Measurements from ENCODE around the gene PRR3. TPM values are rescaled to one million over a fixed set of nuclear protein-coding genes. Genes with fewer than 3 reads are reported as not detected.

PRR3 gene, protein sequence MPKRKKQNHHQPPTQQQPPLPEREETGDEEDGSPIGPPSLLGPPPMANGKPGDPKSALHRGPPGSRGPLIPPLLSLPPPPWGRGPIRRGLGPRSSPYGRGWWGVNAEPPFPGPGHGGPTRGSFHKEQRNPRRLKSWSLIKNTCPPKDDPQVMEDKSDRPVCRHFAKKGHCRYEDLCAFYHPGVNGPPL
- polyA plus RNA-seq: 1 to 10 TPM; 3.7 to 4.8 TPM

DNA sequence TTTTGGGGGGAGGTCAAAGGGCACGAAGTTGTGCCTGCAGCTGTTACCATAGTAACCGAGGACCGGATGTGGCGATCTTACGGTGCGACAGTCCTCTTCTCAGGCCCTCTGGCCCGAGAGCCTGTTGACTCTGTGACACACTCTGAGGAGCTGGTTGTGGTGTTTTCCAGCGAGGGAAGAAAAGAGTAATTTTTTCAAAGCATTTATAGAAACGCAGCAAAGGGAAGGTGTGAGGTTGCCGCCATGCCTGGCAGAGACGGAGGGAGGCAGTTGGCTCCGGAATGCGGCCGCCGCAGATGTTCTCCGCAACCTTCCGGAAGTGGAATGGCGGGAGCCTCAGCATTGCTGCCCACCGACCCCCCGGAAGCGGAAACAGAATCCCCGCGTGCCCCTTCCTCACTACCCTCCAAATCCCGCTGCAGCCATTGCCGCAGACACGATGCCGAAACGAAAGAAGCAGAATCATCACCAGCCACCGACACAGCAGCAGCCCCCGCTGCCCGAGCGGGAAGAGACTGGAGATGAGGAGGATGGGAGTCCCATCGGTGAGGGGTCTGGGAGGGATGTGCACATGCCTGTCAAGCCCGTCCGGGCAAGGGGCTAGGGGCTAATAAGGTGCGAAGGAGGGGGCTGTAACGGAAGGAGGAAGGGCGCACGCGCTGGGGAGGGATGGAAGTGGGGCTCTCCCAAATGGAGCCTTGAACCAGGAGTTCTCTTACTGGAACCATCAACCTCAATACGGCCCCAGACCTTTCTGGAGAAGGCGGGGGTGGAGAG lies at the start of gene PRR3:
Gene PRR3, plus strand, starts transcription at position 390 of the 777 bp plus-strand sequence. Its CDS starts 50 bp downstream, at position 440.
- peaks cover 0 to 18% of the 10 kb centered on the region in 2 donors for H3K36me3 ChIP-seq (ENCODE audit: control insufficient read depth in 2 of 2, insufficient read depth in 2 of 2, low read length in 1 of 2)
- H3K27ac ChIP-seq (ENCODE audit: low read depth in 2 of 2, low read length in 1 of 2): peak within 1 kb of the TSS; percentile 94 to 99
- H3K9me3 ChIP-seq (ENCODE audit: control insufficient read depth in 2 of 2, insufficient read depth in 1 of 2, low read depth in 1 of 2, low read length in 1 of 2): no peaks in the 10 kb centered on the region
- H3K4me1 ChIP-seq (ENCODE audit: control insufficient read depth in 2 of 2, insufficient read depth in 2 of 2, low read length in 1 of 2): peaks cover 0 to 4% of the 10 kb centered on the region in 2 donors
- WGBS, 2 donors: 0% methylated on average over 42 of the region's 42 CpGs
- no peaks in the 10 kb centered on the region for H3K27me3 ChIP-seq (ENCODE audit: control insufficient read depth in 1 of 2, insufficient read depth in 2 of 2, low read length in 2 of 2)
- peak within 1 kb of the TSS; percentile 82 to 95 for H3K4me3 ChIP-seq (ENCODE audit: low read depth in 1 of 2, low read length in 2 of 2)

DNA sequence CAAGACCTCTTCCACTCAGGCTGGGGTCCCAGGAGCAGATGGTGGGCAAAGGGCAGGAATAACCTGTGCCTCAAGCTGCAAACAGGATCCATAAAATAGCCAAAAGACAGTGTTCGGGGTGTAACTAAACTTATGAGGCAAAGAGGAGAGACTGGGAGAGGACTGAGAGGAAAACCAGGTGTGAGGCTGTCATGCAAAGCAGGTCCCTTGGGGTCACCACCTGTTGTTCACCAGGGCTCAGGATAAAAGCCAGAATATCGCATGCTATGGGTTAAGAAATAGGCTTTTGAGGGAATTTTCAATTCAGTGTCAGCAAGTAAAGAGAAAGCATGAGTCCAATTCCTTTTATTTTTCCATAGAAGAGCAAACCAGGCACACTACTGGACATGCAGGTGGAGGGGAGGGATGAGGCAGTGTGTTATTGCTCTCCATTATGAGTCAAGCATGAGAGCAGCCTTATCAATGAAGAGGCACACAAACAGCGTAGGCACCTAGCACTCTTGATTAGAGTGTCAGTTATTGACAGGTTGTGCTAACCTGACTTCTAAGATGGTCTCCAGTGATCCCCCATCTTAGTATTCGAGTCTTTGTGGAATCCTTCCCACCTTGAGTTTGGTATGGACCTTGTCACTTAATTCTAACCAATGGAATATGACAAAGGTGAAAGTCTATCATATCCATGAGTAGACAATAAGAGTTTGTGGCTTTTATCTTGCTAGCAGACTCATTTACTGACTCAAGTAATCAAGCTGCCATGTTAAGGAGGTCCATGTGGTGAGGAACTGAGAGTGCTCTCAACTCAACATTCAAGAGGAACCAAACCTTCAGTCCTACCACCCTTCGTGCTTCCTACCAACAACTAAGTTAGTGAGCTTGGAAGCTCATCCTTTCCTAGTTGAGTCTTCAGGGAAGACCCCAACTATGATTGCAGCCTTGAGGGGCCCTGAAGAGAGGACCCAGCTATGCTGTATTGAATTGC lies 49.0 kb upstream of the PRR3 start:
- no peak overlapping the region for H3K4me3 ChIP-seq (ENCODE audit: low read depth in 1 of 2, low read length in 2 of 2)
- peak overlapping the region in 1 of 2 donors; percentile 64 for H3K27ac ChIP-seq (ENCODE audit: low read depth in 2 of 2, low read length in 1 of 2)
- WGBS, 2 donors: 81 to 90% methylated on average over 5 of the region's 5 CpGs
- no peaks in the 10 kb centered on the region for H3K27me3 ChIP-seq (ENCODE audit: control insufficient read depth in 1 of 2, insufficient read depth in 2 of 2, low read length in 2 of 2)
- no peaks in the 10 kb centered on the region for H3K36me3 ChIP-seq (ENCODE audit: control insufficient read depth in 2 of 2, insufficient read depth in 2 of 2, low read length in 1 of 2)
- H3K9me3 ChIP-seq (ENCODE audit: control insufficient read depth in 2 of 2, insufficient read depth in 1 of 2, low read depth in 1 of 2, low read length in 1 of 2): no peaks in the 10 kb centered on the region
- H3K4me1 ChIP-seq (ENCODE audit: control insufficient read depth in 2 of 2, insufficient read depth in 2 of 2, low read length in 1 of 2): no peaks in the 10 kb centered on the region

DNA sequence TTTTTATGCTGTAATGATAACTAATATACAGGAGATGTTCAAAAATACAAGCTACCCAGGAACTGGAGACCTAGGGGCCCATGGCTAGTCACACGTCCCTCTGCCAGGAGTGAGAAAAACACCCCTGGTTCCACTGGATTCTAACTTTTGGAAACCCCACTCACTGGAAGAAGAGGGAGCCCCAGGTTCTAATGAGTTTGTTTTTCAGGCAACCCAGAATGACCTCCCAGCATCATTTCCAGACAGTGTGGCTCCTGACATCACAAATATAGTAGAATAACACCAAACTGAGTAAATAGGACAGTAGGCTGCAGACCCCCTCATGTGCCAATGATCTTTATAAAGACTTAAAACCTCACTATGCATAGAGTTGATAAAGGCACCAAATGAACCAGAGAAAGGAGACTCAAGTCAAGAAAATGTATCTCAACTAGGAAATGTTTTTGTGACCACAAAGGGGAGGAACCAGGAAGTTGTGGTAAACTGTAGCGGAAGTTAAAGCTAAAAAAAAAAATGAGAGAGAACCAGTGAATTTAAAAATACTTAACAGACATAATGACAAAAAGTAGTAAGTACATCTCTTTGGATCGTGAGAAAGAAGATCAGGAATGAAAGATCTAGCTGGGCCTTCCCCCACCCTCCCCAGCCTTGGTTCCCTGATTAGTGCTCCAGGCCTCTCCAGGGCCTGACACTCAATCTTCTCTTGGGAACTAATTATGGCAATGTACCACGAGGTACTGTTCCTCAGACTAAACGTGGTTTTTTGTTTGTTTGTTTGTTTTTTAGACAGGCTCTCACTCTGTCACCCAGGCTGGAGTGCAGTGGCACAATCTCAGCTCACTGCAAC lies 48.0 kb upstream of the PRR3 start:
- H3K27ac ChIP-seq (ENCODE audit: low read depth in 2 of 2, low read length in 1 of 2): peak overlapping the region; percentile 54 to 56
- WGBS, 2 donors: 39 to 47% methylated on average over 5 of the region's 5 CpGs

DNA sequence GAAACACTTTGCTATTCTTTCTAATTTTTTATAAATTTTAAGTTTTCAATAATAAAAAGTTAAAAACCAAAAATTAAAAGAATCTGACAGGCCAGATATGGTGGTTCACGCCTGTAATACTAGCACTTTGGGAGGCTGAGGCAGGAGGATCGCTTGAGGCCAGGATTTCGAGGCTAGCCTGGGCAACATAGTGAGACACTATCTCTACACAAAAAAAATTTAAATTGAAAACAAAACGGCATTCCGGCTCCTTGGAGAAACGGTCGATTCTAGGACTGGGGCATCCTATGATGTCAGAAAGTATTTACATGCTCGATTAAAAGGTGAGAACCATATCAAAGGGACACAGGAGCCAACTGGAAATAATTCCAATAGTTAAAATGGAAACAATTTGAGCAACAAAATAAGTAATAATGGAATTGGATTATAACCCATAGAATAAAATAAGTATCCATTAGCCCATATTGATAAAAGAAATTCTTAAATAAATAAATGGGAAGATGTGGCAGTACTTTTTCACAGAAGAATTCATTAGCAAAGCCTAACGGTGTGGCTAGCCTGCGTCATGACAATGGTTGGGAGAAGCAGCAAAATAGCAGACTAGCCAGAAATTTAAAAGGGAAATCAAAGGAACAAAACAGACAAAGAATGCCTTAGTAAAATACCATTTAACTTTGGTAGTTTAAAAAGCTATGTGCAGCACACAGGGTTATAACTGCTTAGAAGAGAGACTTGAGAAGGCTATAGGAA lies 46.5 kb upstream of the PRR3 start:
- Histone ChIP-seq H3K27ac (ENCODE audit: low read depth in 2 of 2, low read length in 1 of 2) (no peak overlapping the region), H3K4me1 (ENCODE audit: control insufficient read depth in 2 of 2, insufficient read depth in 2 of 2, low read length in 1 of 2) (no peaks in the 10 kb centered on the region), H3K36me3 (ENCODE audit: control insufficient read depth in 2 of 2, insufficient read depth in 2 of 2, low read length in 1 of 2) (no peaks in the 10 kb centered on the region), H3K4me3 (ENCODE audit: low read depth in 1 of 2, low read length in 2 of 2) (no peak overlapping the region), H3K27me3 (ENCODE audit: control insufficient read depth in 1 of 2, insufficient read depth in 2 of 2, low read length in 2 of 2) (no peaks in the 10 kb centered on the region), H3K9me3 (ENCODE audit: control insufficient read depth in 2 of 2, insufficient read depth in 1 of 2, low read depth in 1 of 2, low read length in 1 of 2) (no peaks in the 10 kb centered on the region)
- WGBS, 2 donors: 84 to 85% methylated on average over 10 of the region's 10 CpGs

More for the DNA sequence above, 48.0 kb upstream of the PRR3 start:
- H3K36me3 ChIP-seq (ENCODE audit: control insufficient read depth in 2 of 2, insufficient read depth in 2 of 2, low read length in 1 of 2): no peaks in the 10 kb centered on the region
- H3K9me3 ChIP-seq (ENCODE audit: control insufficient read depth in 2 of 2, insufficient read depth in 1 of 2, low read depth in 1 of 2, low read length in 1 of 2): no peaks in the 10 kb centered on the region
- H3K4me3 ChIP-seq (ENCODE audit: low read depth in 1 of 2, low read length in 2 of 2): no peak overlapping the region
- no peaks in the 10 kb centered on the region for H3K27me3 ChIP-seq (ENCODE audit: control insufficient read depth in 1 of 2, insufficient read depth in 2 of 2, low read length in 2 of 2)
- no peaks in the 10 kb centered on the region for H3K4me1 ChIP-seq (ENCODE audit: control insufficient read depth in 2 of 2, insufficient read depth in 2 of 2, low read length in 1 of 2)

DNA sequence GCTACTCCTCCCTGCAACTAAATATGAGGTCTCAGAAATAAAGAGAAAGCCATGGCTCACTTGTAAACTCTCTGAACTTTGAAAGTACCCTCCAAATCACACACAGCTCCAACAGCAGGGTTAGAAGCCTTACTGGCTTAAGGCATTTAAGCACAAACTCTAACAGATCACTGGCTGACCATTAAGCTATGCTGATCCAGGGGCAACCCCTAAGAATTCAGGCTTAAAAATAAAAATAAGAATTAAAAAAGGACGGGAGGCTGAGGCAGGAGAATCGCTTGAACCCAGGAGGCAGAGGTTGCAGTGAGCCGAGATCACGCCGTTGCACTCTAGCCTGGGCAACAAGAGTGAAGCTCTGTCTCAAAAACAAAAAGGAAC lies 45.9 kb upstream of the PRR3 start:
- WGBS, 2 donors: 73 to 82% methylated on average over 5 of the region's 5 CpGs
- H3K27ac ChIP-seq (ENCODE audit: low read depth in 2 of 2, low read length in 1 of 2): no peak overlapping the region
- H3K27me3 ChIP-seq (ENCODE audit: control insufficient read depth in 1 of 2, insufficient read depth in 2 of 2, low read length in 2 of 2): no peaks in the 10 kb centered on the region
- no peak overlapping the region for H3K4me3 ChIP-seq (ENCODE audit: low read depth in 1 of 2, low read length in 2 of 2)
- no peaks in the 10 kb centered on the region for H3K9me3 ChIP-seq (ENCODE audit: control insufficient read depth in 2 of 2, insufficient read depth in 1 of 2, low read depth in 1 of 2, low read length in 1 of 2)
- no peaks in the 10 kb centered on the region for H3K36me3 ChIP-seq (ENCODE audit: control insufficient read depth in 2 of 2, insufficient read depth in 2 of 2, low read length in 1 of 2)
- H3K4me1 ChIP-seq (ENCODE audit: control insufficient read depth in 2 of 2, insufficient read depth in 2 of 2, low read length in 1 of 2): no peaks in the 10 kb centered on the region

DNA sequence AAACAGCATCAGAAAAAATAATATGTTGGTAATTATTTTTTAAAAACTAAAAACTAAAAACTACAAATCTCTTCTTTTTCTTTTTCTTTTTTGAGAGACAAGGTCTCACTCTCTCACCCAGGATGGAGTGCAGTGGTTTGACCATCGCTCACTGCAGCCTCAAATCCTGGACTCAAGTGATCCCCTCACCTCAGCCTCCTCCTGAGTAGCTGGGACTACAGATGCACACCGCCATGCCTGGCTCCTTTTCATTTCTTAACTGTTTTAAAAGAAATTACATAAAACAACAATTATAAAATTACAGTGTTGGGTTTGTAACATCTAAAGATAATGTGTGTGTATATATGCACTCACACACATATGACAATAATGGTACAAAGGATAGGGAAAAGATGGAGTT lies 43.6 kb upstream of the PRR3 start:
- no peaks in the 10 kb centered on the region for H3K4me1 ChIP-seq (ENCODE audit: control insufficient read depth in 2 of 2, insufficient read depth in 2 of 2, low read length in 1 of 2)
- H3K36me3 ChIP-seq (ENCODE audit: control insufficient read depth in 2 of 2, insufficient read depth in 2 of 2, low read length in 1 of 2): no peaks in the 10 kb centered on the region
- WGBS, 2 donors: 95 to 97% methylated on average over 2 of the region's 2 CpGs
- H3K27me3 ChIP-seq (ENCODE audit: control insufficient read depth in 1 of 2, insufficient read depth in 2 of 2, low read length in 2 of 2): no peaks in the 10 kb centered on the region
- H3K4me3 ChIP-seq (ENCODE audit: low read depth in 1 of 2, low read length in 2 of 2): no peak overlapping the region
- H3K27ac ChIP-seq (ENCODE audit: low read depth in 2 of 2, low read length in 1 of 2): no peak overlapping the region
- no peaks in the 10 kb centered on the region for H3K9me3 ChIP-seq (ENCODE audit: control insufficient read depth in 2 of 2, insufficient read depth in 1 of 2, low read depth in 1 of 2, low read length in 1 of 2)

DNA sequence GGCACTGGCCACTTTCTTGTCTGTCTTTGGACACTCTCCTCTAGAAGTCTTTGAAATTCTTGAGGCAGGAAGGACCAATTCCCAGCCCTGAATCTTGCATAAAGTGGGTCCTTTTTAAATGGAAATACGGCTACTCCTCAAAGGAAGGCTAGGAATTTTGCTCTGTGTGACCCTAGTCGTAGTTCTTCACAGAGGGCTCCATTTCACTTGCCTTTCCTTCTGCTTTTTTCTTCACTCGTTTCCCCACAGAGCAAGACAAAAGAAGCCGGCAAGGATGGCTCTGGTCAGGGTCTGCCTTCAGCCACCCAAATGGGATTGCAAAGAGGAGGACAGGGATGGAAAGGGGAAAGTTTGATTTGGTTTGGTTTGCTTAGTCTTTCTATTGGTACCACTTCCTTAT lies 42.0 kb upstream of the PRR3 start:
- Histone ChIP-seq H3K4me3 (ENCODE audit: low read depth in 1 of 2, low read length in 2 of 2) (no peak overlapping the region), H3K36me3 (ENCODE audit: control insufficient read depth in 2 of 2, insufficient read depth in 2 of 2, low read length in 1 of 2) (no peaks in the 10 kb centered on the region), H3K27ac (ENCODE audit: low read depth in 2 of 2, low read length in 1 of 2) (peak overlapping the region; percentile 9 to 64), H3K9me3 (ENCODE audit: control insufficient read depth in 2 of 2, insufficient read depth in 1 of 2, low read depth in 1 of 2, low read length in 1 of 2) (peaks cover 0 to 3% of the 10 kb centered on the region in 2 donors), H3K4me1 (ENCODE audit: control insufficient read depth in 2 of 2, insufficient read depth in 2 of 2, low read length in 1 of 2) (no peaks in the 10 kb centered on the region), H3K27me3 (ENCODE audit: control insufficient read depth in 1 of 2, insufficient read depth in 2 of 2, low read length in 2 of 2) (no peaks in the 10 kb centered on the region)
- WGBS, 2 donors: 55 to 66% methylated on average over 4 of the region's 4 CpGs

DNA sequence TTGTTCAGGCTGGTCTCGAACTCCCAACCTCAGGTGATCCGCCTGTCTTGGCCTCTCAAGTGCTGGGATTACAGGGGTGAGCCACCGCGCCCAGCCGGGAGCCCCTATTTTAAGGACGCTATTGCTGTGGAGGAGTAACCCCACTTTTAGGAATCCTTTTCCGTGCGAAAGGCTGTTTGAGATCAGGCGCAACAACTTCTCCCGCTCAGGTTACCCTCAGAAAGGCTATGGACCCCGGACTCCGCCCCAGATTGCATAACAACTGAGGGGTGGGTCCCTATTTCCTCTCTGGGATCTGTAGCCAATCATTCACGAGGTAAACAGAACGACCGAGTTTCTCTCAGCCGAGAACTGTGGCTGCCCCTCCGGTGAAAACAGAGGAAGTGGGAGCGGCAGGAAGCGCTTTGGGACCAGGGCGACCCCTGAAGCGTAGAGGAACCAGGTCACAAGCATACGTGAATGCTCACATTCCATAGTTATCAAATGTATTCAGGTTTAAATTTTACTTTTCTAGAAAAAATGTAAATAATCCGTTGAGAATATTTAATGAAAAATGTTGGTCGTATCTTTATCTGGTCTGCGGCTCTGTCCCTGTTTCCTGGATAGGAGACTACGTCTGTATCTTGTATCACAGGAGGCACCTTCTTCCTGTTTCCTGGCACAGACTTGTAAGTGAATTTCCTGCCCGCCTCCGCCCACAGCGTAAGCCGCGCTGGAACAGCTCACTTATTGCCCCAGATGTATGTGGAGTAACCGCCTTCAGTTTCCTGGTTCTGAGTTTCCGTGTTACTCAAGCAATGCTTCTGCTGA lies 40.9 kb upstream of the PRR3 start:
- H3K27me3 ChIP-seq (ENCODE audit: control insufficient read depth in 1 of 2, insufficient read depth in 2 of 2, low read length in 2 of 2): no peaks in the 10 kb centered on the region
- WGBS, 2 donors: 2 to 3% methylated on average over 33 of the region's 33 CpGs
- peak overlapping the region; percentile 49 to 56 for H3K4me3 ChIP-seq (ENCODE audit: low read depth in 1 of 2, low read length in 2 of 2)
- peaks cover 0 to 3% of the 10 kb centered on the region in 2 donors for H3K4me1 ChIP-seq (ENCODE audit: control insufficient read depth in 2 of 2, insufficient read depth in 2 of 2, low read length in 1 of 2)
- no peaks in the 10 kb centered on the region for H3K36me3 ChIP-seq (ENCODE audit: control insufficient read depth in 2 of 2, insufficient read depth in 2 of 2, low read length in 1 of 2)
- H3K27ac ChIP-seq (ENCODE audit: low read depth in 2 of 2, low read length in 1 of 2): peak overlapping the region; percentile 96 to 98
- H3K9me3 ChIP-seq (ENCODE audit: control insufficient read depth in 2 of 2, insufficient read depth in 1 of 2, low read depth in 1 of 2, low read length in 1 of 2): peaks cover 0 to 3% of the 10 kb centered on the region in 2 donors

Measured in esophagus (tissue), 2 donors.